Osteocyte (in vitro differentiated cells): ENCODE data around the gene EEF2K. TPM values are rescaled to one million over a fixed set of nuclear protein-coding genes. Genes with fewer than 3 reads are reported as not detected.

Experiments used
- DNase-seq: peaks from one replicate; pipeline ENCODE4 v3.0.0; 2021; ENCODE audit warnings: mixed read lengths; ENCODE audit not compliant: unreplicated experiment; ENCODE audit errors: extremely low spot score
- H3K27ac Mint-ChIP-seq: one replicate; pipeline ENCODE4 v1.8.0; 2021; ENCODE audit warnings: mild to moderate bottlenecking, mixed read lengths; ENCODE audit not compliant: unreplicated experiment
- H3K27me3 Mint-ChIP-seq: one replicate; pipeline ENCODE4 v1.8.0; 2021; ENCODE audit warnings: mixed read lengths; ENCODE audit not compliant: unreplicated experiment
- H3K36me3 Mint-ChIP-seq: one replicate; pipeline ENCODE4 v1.8.0; 2021; ENCODE audit warnings: mixed read lengths; ENCODE audit not compliant: unreplicated experiment
- H3K4me1 Mint-ChIP-seq: one replicate; pipeline ENCODE4 v1.8.0; 2021; ENCODE audit warnings: mixed read lengths; ENCODE audit not compliant: unreplicated experiment
- H3K4me3 Mint-ChIP-seq: one replicate; pipeline ENCODE4 v1.8.0; 2021; ENCODE audit warnings: mild to moderate bottlenecking, moderate library complexity, mixed read lengths; ENCODE audit not compliant: unreplicated experiment
- H3K9me3 Mint-ChIP-seq: one replicate; pipeline ENCODE4 v1.8.0; 2021; ENCODE audit warnings: mixed read lengths; ENCODE audit not compliant: unreplicated experiment
- total RNA-seq: library from RNA; stranded (reverse); gene quantifications from 2 replicates; pipeline ENCODE4 v1.2.1, GENCODE V29; 2021
- TF ChIP-seq, protein P1 (sequence below): fragments of 200-600 bp; sonication (generic); IDR thresholded peaks from 2 replicates; pipeline ENCODE4 v1.5.0; 2021; ENCODE audit warnings: antibody characterized with exemption, mild to moderate bottlenecking, moderate library complexity

EEF2K gene
- total RNA-seq, 1 donor from 2014 or later: 23.8 TPM

DNA sequence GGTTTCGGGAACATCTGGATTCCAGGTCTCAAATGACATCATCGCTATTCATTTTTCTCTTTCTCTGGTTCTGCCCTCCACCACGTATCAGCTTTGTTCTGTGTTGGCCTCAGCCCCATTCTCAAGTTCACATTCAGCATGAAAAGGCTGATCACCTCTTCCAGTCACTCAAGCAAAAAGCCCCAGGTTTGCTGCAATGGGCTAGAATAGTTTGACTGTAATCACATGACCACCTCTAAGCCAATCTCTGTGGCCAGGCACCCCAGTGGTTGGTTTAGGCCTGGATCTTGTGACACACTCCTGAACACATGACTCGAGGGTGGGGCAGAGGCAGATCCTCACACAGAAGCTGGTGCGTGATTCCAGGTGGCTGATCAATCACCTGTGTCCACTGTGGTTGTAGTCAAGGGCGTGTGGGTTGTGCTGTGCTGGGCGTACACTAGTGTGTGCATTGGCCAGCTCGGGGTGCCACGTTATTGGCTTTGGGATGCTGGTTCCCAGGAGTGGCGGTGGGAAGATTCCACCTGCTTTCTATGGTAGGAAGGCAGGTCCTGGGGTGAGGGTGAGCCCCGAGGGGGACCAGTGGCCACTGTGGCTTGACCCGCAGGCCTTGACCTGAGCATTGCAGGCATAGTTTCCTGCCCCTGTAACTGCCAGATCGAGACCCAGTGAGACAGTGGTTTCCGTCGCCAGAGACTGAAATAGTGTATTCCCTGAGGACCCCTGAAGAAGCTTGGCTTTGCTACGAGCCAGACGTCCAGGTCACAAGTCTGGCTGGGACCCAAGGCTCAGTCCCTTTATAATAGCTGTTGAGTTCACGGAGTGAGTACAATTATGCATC lies 12.0 kb downstream of the EEF2K start:
- Mint-ChIP-seq H3K4me3 (no peak overlapping the region), H3K4me1 (peaks cover 1% of the 10 kb centered on the region), H3K9me3 (no peaks in the 10 kb centered on the region), H3K36me3 (peaks cover 10% of the 10 kb centered on the region), H3K27me3 (no peaks in the 10 kb centered on the region), H3K27ac (no peak overlapping the region)
- TF ChIP-seq, protein P1, sequence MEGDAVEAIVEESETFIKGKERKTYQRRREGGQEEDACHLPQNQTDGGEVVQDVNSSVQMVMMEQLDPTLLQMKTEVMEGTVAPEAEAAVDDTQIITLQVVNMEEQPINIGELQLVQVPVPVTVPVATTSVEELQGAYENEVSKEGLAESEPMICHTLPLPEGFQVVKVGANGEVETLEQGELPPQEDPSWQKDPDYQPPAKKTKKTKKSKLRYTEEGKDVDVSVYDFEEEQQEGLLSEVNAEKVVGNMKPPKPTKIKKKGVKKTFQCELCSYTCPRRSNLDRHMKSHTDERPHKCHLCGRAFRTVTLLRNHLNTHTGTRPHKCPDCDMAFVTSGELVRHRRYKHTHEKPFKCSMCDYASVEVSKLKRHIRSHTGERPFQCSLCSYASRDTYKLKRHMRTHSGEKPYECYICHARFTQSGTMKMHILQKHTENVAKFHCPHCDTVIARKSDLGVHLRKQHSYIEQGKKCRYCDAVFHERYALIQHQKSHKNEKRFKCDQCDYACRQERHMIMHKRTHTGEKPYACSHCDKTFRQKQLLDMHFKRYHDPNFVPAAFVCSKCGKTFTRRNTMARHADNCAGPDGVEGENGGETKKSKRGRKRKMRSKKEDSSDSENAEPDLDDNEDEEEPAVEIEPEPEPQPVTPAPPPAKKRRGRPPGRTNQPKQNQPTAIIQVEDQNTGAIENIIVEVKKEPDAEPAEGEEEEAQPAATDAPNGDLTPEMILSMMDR: no peak
- no peak for DNase-seq

GRCh38 chr16:22219389-22220068 lies 13.5 kb downstream of the EEF2K start:
- Mint-ChIP-seq H3K9me3 (no peaks in the 10 kb centered on the region), H3K27me3 (no peaks in the 10 kb centered on the region), H3K27ac (no peak overlapping the region), H3K4me3 (no peak overlapping the region), H3K4me1 (no peaks in the 10 kb centered on the region), H3K36me3 (peaks cover 1% of the 10 kb centered on the region)
- TF ChIP-seq, protein P1: no peak
- DNase-seq: no peak

- Mint-ChIP-seq H3K36me3 (no peaks in the 10 kb centered on the region), H3K4me1 (no peaks in the 10 kb centered on the region), H3K4me3 (no peak overlapping the region), H3K27me3 (no peaks in the 10 kb centered on the region), H3K27ac (no peak overlapping the region), H3K9me3 (no peaks in the 10 kb centered on the region)
- no peak for DNase-seq
- TF ChIP-seq, protein P1: no peak
Measured at GRCh38 chr16:22220069-22220440, 14.0 kb downstream of the EEF2K start.

DNA sequence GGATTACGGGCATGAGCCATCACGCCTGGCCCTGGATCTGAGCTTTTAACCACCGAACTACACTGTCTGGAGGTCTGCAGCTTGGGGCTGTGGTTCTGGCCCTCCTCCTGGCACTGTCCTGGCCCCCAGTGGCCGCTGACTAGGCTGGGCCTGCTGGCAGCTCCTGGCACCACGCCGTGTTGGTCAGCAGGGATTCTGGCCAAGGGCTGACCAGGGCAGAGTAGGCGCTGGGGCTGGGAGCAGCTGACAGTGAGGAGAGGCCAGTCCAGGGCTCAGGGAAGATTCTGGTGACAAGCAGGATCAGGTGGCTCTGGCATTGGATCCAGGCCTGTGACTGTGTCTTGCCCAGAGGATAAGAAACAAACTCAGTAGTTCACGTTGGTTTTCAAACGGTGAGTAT lies 14.6 kb downstream of the EEF2K start:
- Mint-ChIP-seq H3K36me3 (peaks cover under 1% of the 10 kb centered on the region), H3K4me3 (no peak overlapping the region), H3K4me1 (no peaks in the 10 kb centered on the region), H3K27ac (no peak overlapping the region), H3K27me3 (no peaks in the 10 kb centered on the region), H3K9me3 (no peaks in the 10 kb centered on the region)
- TF ChIP-seq, protein P1: no peak
- DNase-seq: no peak

GRCh38 chr16:22222006-22222405 lies 15.9 kb downstream of the EEF2K start:
- H3K27me3 Mint-ChIP-seq: no peaks in the 10 kb centered on the region
- no peak overlapping the region for H3K27ac Mint-ChIP-seq
- H3K4me3 Mint-ChIP-seq: no peak overlapping the region
- TF ChIP-seq, protein P1: no peak
- no peaks in the 10 kb centered on the region for H3K4me1 Mint-ChIP-seq
- no peaks in the 10 kb centered on the region for H3K9me3 Mint-ChIP-seq
- peaks cover 4% of the 10 kb centered on the region for H3K36me3 Mint-ChIP-seq
- no peak for DNase-seq
